GM23338 (cell line): ENCODE data around the gene APBA2. TPM values are rescaled to one million over a fixed set of nuclear protein-coding genes. Genes with fewer than 3 reads are reported as not detected.

ENCODE experiments used
- ATAC-seq: fragments of 200-7000 bp; cut with Tn5 transposase; 3 replicates; pipeline ENCODE4 v1.9.1; 2020
- DNase-seq: peaks from one replicate; pipeline ENCODE4 v3.0.0-alpha.2; 2015; ENCODE audit warnings: low spot score
- H2AFZ ChIP-seq: fragments of 200-600 bp; sonication (generic); 2 replicates; pipeline ENCODE4 v1.8.0; 2016; ENCODE audit warnings: antibody characterized with exemption, mild to moderate bottlenecking, moderate library complexity
- H3F3A ChIP-seq: fragments of 200-600 bp; sonication (generic); replicated peaks from 2 replicates; pipeline ENCODE4 v1.8.0; 2017; ENCODE audit warnings: antibody characterized with exemption, mixed run types, low read depth
- H3K27ac ChIP-seq: fragments of 200-600 bp; sonication (generic); 2 replicates; pipeline ENCODE4 v1.6.1; 2016; ENCODE audit warnings: low read depth
- H3K27me3 ChIP-seq: fragments of 200-600 bp; sonication (generic); 2 replicates; pipeline ENCODE4 v1.8.0; 2016; ENCODE audit warnings: mild to moderate bottlenecking, mixed run types, moderate library complexity; ENCODE audit not compliant: insufficient read depth
- H3K36me3 ChIP-seq: fragments of 200-600 bp; sonication (generic); 2 replicates; pipeline ENCODE4 v1.8.0; 2016; ENCODE audit warnings: mild to moderate bottlenecking; ENCODE audit not compliant: insufficient read depth
- H3K4me1 ChIP-seq: fragments of 200-600 bp; sonication (generic); 2 replicates; pipeline ENCODE4 v1.8.0; 2016; ENCODE audit warnings: mild to moderate bottlenecking, moderate library complexity; ENCODE audit not compliant: insufficient read depth
- H3K4me2 ChIP-seq: fragments of 200-600 bp; sonication (generic); 2 replicates; pipeline ENCODE4 v1.7.1; 2017; ENCODE audit warnings: mixed run types
- H3K4me3 ChIP-seq: fragments of 200-600 bp; sonication (generic); 2 replicates; pipeline ENCODE4 v1.6.1; 2016; ENCODE audit warnings: mixed run types
- H3K79me2 ChIP-seq: fragments of 200-600 bp; sonication (generic); replicated peaks from 2 replicates; pipeline ENCODE4 v1.8.0; 2017; ENCODE audit warnings: mild to moderate bottlenecking; ENCODE audit not compliant: insufficient read depth
- H3K9me2 ChIP-seq: fragments of 200-600 bp; sonication (generic); 2 replicates; pipeline ENCODE4 v1.8.0; 2017; ENCODE audit not compliant: insufficient read depth
- H4K20me1 ChIP-seq: fragments of 200-600 bp; sonication (generic); replicated peaks from 2 replicates; pipeline ENCODE4 v1.8.0; 2017; ENCODE audit warnings: mild to moderate bottlenecking; ENCODE audit not compliant: insufficient read depth
- H3K27ac Mint-ChIP-seq: 2 replicates; pipeline ENCODE4 v1.8.0; 2020; ENCODE audit warnings: inconsistent platforms, mild to moderate bottlenecking, moderate library complexity, mixed read lengths
- H3K27me3 Mint-ChIP-seq: 3 replicates; pipeline ENCODE4 v1.8.0; 2022; ENCODE audit warnings: low read depth, mild to moderate bottlenecking, moderate library complexity, mixed read lengths, inconsistent platforms; ENCODE audit not compliant: insufficient read depth, poor library complexity
- H3K36me3 Mint-ChIP-seq: 3 replicates; pipeline ENCODE4 v1.8.0; 2021; ENCODE audit warnings: low read depth, mild to moderate bottlenecking, inconsistent platforms, moderate library complexity, mixed read lengths
- H3K4me1 Mint-ChIP-seq: 3 replicates; pipeline ENCODE4 v1.8.0; 2020; ENCODE audit warnings: mild to moderate bottlenecking, inconsistent platforms, mixed read lengths
- H3K4me3 Mint-ChIP-seq: 3 replicates; pipeline ENCODE4 v1.8.0; 2021; ENCODE audit warnings: moderate library complexity, mild to moderate bottlenecking, inconsistent platforms, mixed read lengths
- H3K9me3 Mint-ChIP-seq: 3 replicates; pipeline ENCODE4 v1.8.0; 2020; ENCODE audit warnings: moderate library complexity, mild to moderate bottlenecking, inconsistent platforms, mixed read lengths
- CREB1 ChIP-seq: fragments of 250-450 bp; sonication (Bioruptor Pico); IDR thresholded peaks from 2 replicates; pipeline ENCODE4 v1.5.0; 2020; ENCODE audit warnings: low read depth, mild to moderate bottlenecking, moderate library complexity
- EZH2 ChIP-seq: fragments of 200-600 bp; sonication (generic); IDR thresholded peaks from one replicate; pipeline ENCODE4 v1.8.0; 2017; ENCODE audit warnings: antibody characterized with exemption, mild to moderate bottlenecking, low read depth; ENCODE audit not compliant: unreplicated experiment
- JUNB ChIP-seq: IDR thresholded peaks from one replicate; pipeline ENCODE4 v1.6.1; 2016; ENCODE audit warnings: antibody characterized with exemption; ENCODE audit not compliant: unreplicated experiment
- NANOG ChIP-seq: IDR thresholded peaks from 2 replicates; pipeline ENCODE4 v1.6.1; 2016; ENCODE audit warnings: antibody characterized with exemption, borderline replicate concordance
- STAT1 ChIP-seq: IDR thresholded peaks from one replicate; pipeline ENCODE4 v1.6.1; 2016; ENCODE audit warnings: antibody characterized with exemption; ENCODE audit not compliant: unreplicated experiment
- ZNF114 ChIP-seq: fragments of 250-450 bp; sonication (Bioruptor Pico); IDR thresholded peaks from 2 replicates; pipeline ENCODE4 v1.5.0; 2020; ENCODE audit warnings: mild to moderate bottlenecking, moderate library complexity
- polyA plus RNA-seq: library from polyadenylated mRNA; unstranded; fragments of >200 nt; fragmentation: Nextera tagmentation; extraction: Ambion mirVana; gene quantifications from 2 replicates; pipeline ENCODE4 v1.2.1, GENCODE V29; 2016
- total RNA-seq: library from RNA; depleted of rRNA; stranded (reverse); fragments of >200 nt; shearing (Covaris generic); gene quantifications from 2 replicates; pipeline ENCODE4 v1.2.3, GENCODE V29; 2014
- TF ChIP-seq, protein P1 (sequence below), 2 experiments: fragments of 200-600 bp in 1 of 2; sonication (generic) in 1 of 2; conservative IDR thresholded peaks; 2 replicates each; pipeline versions ENCODE4 v1.5.1 to v1.6.1; 2016 to 2017; ENCODE audit warnings: antibody characterized with exemption in 2 of 2, low read depth in 2 of 2, mild to moderate bottlenecking in 2 of 2, moderate library complexity in 1 of 2
- TF ChIP-seq, protein P2 (sequence below): IDR thresholded peaks from one replicate; pipeline ENCODE4 v1.6.1; 2018; ENCODE audit warnings: antibody characterized with exemption; ENCODE audit not compliant: unreplicated experiment
- TF ChIP-seq, protein P3 (sequence below): IDR thresholded peaks from 2 replicates; pipeline ENCODE4 v1.6.1; 2016; ENCODE audit warnings: antibody characterized with exemption

The APBA2 gene
- total and polyA plus RNA-seq, 2 experiments from 2014 or later, result 5.9 to 24.7 TPM

DNA sequence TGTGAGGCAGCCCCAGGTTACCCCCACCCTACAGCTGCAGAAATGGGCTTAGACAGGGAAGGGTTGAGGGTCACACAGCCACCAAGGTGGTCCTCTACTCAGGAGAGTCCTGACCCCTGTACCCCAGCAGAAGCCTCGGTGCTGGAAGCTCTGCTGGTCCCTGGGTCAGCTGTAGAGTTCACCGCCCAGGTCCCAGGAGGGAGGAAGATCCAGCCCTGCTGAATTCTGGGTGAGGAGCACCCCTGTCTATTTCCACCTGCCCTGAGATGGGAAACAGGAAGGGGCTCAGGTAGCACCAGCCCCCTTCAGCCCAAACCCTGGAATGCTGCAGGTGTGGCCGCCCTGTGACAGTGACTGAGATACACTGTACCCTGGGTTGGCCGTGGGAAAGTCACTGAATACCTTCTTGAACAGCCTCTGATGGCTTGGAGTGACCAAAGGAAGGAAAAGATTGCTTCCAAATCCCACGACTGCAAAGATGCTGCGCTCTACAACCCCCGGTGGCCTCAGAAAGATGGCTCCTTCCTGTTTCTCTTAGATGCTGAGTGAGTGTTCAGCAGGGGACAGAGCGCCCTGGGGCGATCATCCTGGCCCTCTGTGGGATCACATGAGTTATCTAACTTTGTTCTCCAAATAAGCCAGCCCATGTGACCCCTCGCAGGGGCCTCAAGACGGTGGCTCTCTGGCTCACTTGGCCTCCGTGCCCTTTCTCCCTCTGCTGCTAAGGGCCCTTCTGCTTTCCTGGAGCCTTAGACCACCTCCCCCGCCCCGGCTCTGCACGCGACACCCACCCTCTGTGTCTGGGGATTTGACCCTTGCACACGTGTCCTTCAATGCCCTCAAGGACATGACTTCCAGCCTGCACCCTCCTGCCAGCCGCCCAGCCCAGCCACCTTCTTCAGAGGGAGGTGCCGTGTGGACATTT is 242.0 kb downstream of the APBA2 start:
- Histone ChIP-seq H3K4me2 (no peak overlapping the region), H4K20me1 (no peaks in the 10 kb centered on the region), H3F3A (no peaks in the 10 kb centered on the region), H3K27ac (no peak overlapping the region), H3K4me3 (no peak overlapping the region), H2AFZ (no peak overlapping the region), H3K36me3 (no peaks in the 10 kb centered on the region), H3K27me3 (no peaks in the 10 kb centered on the region), H3K4me1 (no peaks in the 10 kb centered on the region), H3K9me2 (no peaks in the 10 kb centered on the region), H3K79me2 (no peaks in the 10 kb centered on the region)
- TF ChIP-seq NANOG, result no peak
- TF ChIP-seq, protein P1, sequence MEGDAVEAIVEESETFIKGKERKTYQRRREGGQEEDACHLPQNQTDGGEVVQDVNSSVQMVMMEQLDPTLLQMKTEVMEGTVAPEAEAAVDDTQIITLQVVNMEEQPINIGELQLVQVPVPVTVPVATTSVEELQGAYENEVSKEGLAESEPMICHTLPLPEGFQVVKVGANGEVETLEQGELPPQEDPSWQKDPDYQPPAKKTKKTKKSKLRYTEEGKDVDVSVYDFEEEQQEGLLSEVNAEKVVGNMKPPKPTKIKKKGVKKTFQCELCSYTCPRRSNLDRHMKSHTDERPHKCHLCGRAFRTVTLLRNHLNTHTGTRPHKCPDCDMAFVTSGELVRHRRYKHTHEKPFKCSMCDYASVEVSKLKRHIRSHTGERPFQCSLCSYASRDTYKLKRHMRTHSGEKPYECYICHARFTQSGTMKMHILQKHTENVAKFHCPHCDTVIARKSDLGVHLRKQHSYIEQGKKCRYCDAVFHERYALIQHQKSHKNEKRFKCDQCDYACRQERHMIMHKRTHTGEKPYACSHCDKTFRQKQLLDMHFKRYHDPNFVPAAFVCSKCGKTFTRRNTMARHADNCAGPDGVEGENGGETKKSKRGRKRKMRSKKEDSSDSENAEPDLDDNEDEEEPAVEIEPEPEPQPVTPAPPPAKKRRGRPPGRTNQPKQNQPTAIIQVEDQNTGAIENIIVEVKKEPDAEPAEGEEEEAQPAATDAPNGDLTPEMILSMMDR (conservative IDR thresholded peaks at IDR 0.05; ENCODE audit: low read depth in 2 of 2), result no peak
- TF ChIP-seq STAT1, result no peak
- no peak for TF ChIP-seq ZNF114 (CRISPR knock-in tag)
- TF ChIP-seq, protein P2, sequence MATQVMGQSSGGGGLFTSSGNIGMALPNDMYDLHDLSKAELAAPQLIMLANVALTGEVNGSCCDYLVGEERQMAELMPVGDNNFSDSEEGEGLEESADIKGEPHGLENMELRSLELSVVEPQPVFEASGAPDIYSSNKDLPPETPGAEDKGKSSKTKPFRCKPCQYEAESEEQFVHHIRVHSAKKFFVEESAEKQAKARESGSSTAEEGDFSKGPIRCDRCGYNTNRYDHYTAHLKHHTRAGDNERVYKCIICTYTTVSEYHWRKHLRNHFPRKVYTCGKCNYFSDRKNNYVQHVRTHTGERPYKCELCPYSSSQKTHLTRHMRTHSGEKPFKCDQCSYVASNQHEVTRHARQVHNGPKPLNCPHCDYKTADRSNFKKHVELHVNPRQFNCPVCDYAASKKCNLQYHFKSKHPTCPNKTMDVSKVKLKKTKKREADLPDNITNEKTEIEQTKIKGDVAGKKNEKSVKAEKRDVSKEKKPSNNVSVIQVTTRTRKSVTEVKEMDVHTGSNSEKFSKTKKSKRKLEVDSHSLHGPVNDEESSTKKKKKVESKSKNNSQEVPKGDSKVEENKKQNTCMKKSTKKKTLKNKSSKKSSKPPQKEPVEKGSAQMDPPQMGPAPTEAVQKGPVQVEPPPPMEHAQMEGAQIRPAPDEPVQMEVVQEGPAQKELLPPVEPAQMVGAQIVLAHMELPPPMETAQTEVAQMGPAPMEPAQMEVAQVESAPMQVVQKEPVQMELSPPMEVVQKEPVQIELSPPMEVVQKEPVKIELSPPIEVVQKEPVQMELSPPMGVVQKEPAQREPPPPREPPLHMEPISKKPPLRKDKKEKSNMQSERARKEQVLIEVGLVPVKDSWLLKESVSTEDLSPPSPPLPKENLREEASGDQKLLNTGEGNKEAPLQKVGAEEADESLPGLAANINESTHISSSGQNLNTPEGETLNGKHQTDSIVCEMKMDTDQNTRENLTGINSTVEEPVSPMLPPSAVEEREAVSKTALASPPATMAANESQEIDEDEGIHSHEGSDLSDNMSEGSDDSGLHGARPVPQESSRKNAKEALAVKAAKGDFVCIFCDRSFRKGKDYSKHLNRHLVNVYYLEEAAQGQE, result no peak
- TF ChIP-seq, protein P3, sequence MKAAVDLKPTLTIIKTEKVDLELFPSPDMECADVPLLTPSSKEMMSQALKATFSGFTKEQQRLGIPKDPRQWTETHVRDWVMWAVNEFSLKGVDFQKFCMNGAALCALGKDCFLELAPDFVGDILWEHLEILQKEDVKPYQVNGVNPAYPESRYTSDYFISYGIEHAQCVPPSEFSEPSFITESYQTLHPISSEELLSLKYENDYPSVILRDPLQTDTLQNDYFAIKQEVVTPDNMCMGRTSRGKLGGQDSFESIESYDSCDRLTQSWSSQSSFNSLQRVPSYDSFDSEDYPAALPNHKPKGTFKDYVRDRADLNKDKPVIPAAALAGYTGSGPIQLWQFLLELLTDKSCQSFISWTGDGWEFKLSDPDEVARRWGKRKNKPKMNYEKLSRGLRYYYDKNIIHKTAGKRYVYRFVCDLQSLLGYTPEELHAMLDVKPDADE, result no peak
- no peak for TF ChIP-seq JUNB
- no peak for TF ChIP-seq EZH2
- TF ChIP-seq CREB1, result no peak
- DNase-seq, result no peak
- no peaks in the 10 kb centered on the region; the same call in 2 of the 3 replicates for H3K36me3 Mint-ChIP-seq
- H3K9me3 Mint-ChIP-seq, result no peaks in the 10 kb centered on the region; the same call in 2 of the 3 replicates
- peaks cover 6% of the 10 kb centered on the region for H3K27me3 Mint-ChIP-seq
- no peak overlapping the region for H3K27ac Mint-ChIP-seq
- no peak for ATAC-seq
- peaks cover 39% of the 10 kb centered on the region for H3K4me1 Mint-ChIP-seq
- H3K4me3 Mint-ChIP-seq, result no peak overlapping the region
